Activated CD8-positive, alpha-beta memory T cell treated with anti-CD3 and anti-CD28 coated beads, Interleukin-2, amount 50 U/mL, for 24 hours (primary cell): ENCODE data around the gene EYA3.
A peak's percentile ranks its signal among the peaks of the same experiment; 100 is the strongest.

Experiments used
- DNase-seq: peaks from one replicate; pipeline ENCODE4 v3.0.0-alpha.2; 2020; ENCODE audit errors: extremely low read depth

Gene EYA3

GRCh38 chr1:28113242-28113572 lies 24.8 kb upstream of the EYA3 start:
- DNase-seq, result no peak

GRCh38 chr1:28112388-28113241 lies 24.2 kb upstream of the EYA3 start:
- no peak for DNase-seq

- DNase-seq, result no peak
Observed at GRCh38 chr1:28111157-28111556, 22.7 kb upstream of the EYA3 start.

- no peak for DNase-seq
Observed at GRCh38 chr1:28110555-28110954, 22.1 kb upstream of the EYA3 start.

GRCh38 chr1:28109639-28110038 lies 21.2 kb upstream of the EYA3 start:
- DNase-seq, result no peak

- DNase-seq, result no peak
Observed at GRCh38 chr1:28108001-28108400, 19.6 kb upstream of the EYA3 start.

- DNase-seq, result no peak
Observed at GRCh38 chr1:28104866-28105467, 16.6 kb upstream of the EYA3 start.

- no peak for DNase-seq
Observed at GRCh38 chr1:28102189-28102588, 13.8 kb upstream of the EYA3 start.

GRCh38 chr1:28099050-28099769 lies 10.8 kb upstream of the EYA3 start:
- DNase-seq, result no peak

GRCh38 chr1:28097100-28097472 lies 8.7 kb upstream of the EYA3 start:
- no peak for DNase-seq

GRCh38 chr1:28096210-28097099 lies 8.0 kb upstream of the EYA3 start:
- no peak for DNase-seq

- peak; percentile 56 for DNase-seq
Observed at GRCh38 chr1:28091043-28091781, 2.8 kb upstream of the EYA3 start.

- no peak for DNase-seq
Observed at GRCh38 chr1:28087614-28088167, 719 bp downstream of the EYA3 start.

GRCh38 chr1:28086651-28087050 lies 1.8 kb downstream of the EYA3 start:
- DNase-seq, result no peak

- no peak for DNase-seq
Observed at GRCh38 chr1:28085129-28085528, 3.3 kb downstream of the EYA3 start.

GRCh38 chr1:28083876-28084275 lies 4.5 kb downstream of the EYA3 start:
- DNase-seq, result no peak

- no peak for DNase-seq
Observed at GRCh38 chr1:28078680-28079626, 9.5 kb downstream of the EYA3 start.

GRCh38 chr1:28078262-28078661 lies 10.1 kb downstream of the EYA3 start:
- DNase-seq, result no peak

- DNase-seq, result no peak
Observed at GRCh38 chr1:28074892-28075511, 13.4 kb downstream of the EYA3 start.
